ENCODE results near the gene GDPD2.

DNA sequence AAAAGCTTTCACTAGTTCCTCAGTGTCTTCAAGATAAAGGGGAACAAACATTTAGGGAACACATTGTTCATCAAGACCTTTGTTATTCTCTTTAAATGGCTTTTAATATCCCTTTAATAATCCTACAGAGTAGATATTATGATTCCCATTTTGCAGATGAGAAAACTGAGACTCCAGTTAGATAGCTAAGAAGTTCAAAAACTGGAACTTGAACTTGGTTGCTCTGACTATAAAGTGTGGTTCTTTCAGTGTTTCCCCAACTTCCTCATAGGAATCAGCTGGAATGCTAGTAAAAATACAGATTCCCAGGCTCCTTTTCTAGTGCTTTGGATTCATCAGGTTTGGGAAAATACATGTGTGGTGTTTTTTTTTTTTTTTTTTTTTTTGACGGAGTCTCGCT, 59.2 kb downstream of the GDPD2 start:
- TF ChIP-seq, protein P1, sequence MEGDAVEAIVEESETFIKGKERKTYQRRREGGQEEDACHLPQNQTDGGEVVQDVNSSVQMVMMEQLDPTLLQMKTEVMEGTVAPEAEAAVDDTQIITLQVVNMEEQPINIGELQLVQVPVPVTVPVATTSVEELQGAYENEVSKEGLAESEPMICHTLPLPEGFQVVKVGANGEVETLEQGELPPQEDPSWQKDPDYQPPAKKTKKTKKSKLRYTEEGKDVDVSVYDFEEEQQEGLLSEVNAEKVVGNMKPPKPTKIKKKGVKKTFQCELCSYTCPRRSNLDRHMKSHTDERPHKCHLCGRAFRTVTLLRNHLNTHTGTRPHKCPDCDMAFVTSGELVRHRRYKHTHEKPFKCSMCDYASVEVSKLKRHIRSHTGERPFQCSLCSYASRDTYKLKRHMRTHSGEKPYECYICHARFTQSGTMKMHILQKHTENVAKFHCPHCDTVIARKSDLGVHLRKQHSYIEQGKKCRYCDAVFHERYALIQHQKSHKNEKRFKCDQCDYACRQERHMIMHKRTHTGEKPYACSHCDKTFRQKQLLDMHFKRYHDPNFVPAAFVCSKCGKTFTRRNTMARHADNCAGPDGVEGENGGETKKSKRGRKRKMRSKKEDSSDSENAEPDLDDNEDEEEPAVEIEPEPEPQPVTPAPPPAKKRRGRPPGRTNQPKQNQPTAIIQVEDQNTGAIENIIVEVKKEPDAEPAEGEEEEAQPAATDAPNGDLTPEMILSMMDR (conservative IDR thresholded peaks at IDR 0.05 in 1 of 2, IDR thresholded peaks at IDR 0.05 in 1 of 2; ENCODE audit: extremely low read depth in 1 of 2, insufficient read depth in 1 of 2, low read depth in 1 of 2, low read length in 2 of 2): no peak
- no peak for TF ChIP-seq EZH2 (IDR thresholded peaks at IDR 0.05; ENCODE audit: borderline replicate concordance, low read length)

Data from mammary epithelial cell (primary cell).